ENCODE measurements around the gene ABHD14A.

- no peak for TF ChIP-seq CTCF (IDR thresholded peaks at IDR 0.05)
- TF ChIP-seq POLR2A (IDR thresholded peaks at IDR 0.05) = no peak
These were observed 43.1 kb upstream of the ABHD14A start for GRCh38 chr3:51931756-51932155.
